Measurements from ENCODE around the gene IPPK. TPM values are rescaled to one million over a fixed set of nuclear protein-coding genes. Genes with fewer than 3 reads are reported as not detected.
A peak's percentile ranks its signal among the peaks of the same experiment; 100 is the strongest.

IPPK gene
- total and polyA plus RNA-seq, 10 donors: 6.1 to 14.6 (median 11.5) TPM

DNA sequence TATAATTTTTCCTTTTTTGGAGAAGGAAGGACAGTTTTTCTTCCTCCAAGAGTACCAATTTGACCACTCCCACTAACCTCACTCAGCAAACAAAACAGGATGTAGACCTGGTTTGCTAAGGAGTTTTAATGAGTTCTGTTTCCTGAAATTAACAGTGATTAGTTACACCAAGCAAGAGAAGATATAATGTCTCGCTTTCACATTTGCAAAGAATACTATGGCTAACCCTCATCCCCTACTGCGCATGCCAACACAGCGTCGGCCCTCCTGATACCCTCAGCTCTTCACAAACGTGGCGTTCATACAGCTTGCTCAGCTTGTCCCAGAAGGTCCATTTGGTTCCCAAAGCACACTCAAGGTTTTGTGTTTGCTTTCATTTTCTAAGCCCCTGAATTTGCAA lies 41.9 kb upstream of the IPPK start:
- DNase-seq: no peak
- Histone ChIP-seq H3K4me3 (peak overlapping the region in 1 of 8 donors; percentile 42), H3K4me1 (peaks cover 12 to 43% (median 24%) of the 10 kb centered on the region in 6 donors), H3K36me3 (peaks cover 0 to 84% (median 49%) of the 10 kb centered on the region in 6 donors), H3K9me3 (no peaks in the 10 kb centered on the region), H3K27ac (peak overlapping the region; percentile 22 to 84 (median 70)), H3K27me3 (replicated peaks in 1 of 7) (no peaks in the 10 kb centered on the region)
- intact Hi-C loops (cut with DNase I; ENCODE audit: low total_unique reads): no loop called here
- TF ChIP-seq POLR2AphosphoS5 (IDR thresholded peaks at IDR 0.05): no peak
- TF ChIP-seq, protein P1, sequence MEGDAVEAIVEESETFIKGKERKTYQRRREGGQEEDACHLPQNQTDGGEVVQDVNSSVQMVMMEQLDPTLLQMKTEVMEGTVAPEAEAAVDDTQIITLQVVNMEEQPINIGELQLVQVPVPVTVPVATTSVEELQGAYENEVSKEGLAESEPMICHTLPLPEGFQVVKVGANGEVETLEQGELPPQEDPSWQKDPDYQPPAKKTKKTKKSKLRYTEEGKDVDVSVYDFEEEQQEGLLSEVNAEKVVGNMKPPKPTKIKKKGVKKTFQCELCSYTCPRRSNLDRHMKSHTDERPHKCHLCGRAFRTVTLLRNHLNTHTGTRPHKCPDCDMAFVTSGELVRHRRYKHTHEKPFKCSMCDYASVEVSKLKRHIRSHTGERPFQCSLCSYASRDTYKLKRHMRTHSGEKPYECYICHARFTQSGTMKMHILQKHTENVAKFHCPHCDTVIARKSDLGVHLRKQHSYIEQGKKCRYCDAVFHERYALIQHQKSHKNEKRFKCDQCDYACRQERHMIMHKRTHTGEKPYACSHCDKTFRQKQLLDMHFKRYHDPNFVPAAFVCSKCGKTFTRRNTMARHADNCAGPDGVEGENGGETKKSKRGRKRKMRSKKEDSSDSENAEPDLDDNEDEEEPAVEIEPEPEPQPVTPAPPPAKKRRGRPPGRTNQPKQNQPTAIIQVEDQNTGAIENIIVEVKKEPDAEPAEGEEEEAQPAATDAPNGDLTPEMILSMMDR (IDR thresholded peaks at IDR 0.05 in 8 of 11, conservative IDR thresholded peaks at IDR 0.05 in 3 of 11): no peak
- TF ChIP-seq POLR2A (IDR thresholded peaks at IDR 0.05): no peak
- 7 to 28% (median 18%) methylated on average over 6 of the region's 6 CpGs for WGBS, 5 donors

- no peaks in the 10 kb centered on the region for H3K27me3 ChIP-seq (replicated peaks in 1 of 7)
- TF ChIP-seq POLR2A (IDR thresholded peaks at IDR 0.05) (no peak), POLR2AphosphoS5 (IDR thresholded peaks at IDR 0.05) (no peak)
- TF ChIP-seq, protein P1 (IDR thresholded peaks at IDR 0.05 in 8 of 11, conservative IDR thresholded peaks at IDR 0.05 in 3 of 11): no peak
- no peak overlapping the region for H3K4me3 ChIP-seq
- peak overlapping the region in 6 of 8 donors; percentile 47 to 84 (median 72) for H3K27ac ChIP-seq
- 58 to 88% (median 83%) methylated on average over 2 of the region's 2 CpGs for WGBS, 5 donors
- no peak for DNase-seq
- peaks cover 12 to 43% (median 19%) of the 10 kb centered on the region in 6 donors for H3K4me1 ChIP-seq
- intact Hi-C loops (cut with DNase I; ENCODE audit: low total_unique reads): no loop called here
- peaks cover 0 to 78% (median 46%) of the 10 kb centered on the region in 6 donors for H3K36me3 ChIP-seq
- H3K9me3 ChIP-seq: no peaks in the 10 kb centered on the region
Measured at GRCh38 chr9:92711146-92711545, 41.2 kb upstream of the IPPK start.

DNA sequence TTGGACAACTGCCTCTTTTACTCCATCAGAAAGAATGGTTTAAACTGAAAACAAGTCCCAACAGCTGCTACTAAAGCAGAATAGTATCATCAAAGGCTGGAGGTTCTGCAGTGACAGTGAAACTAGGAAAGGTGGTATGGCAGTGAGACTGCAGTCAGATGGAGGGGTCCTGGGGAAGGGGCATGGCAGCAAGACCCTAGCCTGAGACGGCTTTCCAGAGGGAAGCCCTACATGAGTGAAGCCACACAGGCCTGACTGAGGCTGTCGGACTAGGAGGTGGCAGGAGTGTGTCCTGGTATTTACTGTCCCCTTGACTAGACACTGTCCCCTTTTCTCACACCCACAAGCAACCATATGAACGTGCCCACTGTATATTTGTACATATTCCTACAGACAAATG lies 40.4 kb upstream of the IPPK start:
- WGBS, 5 donors: 82 to 96% (median 92%) methylated on average over 3 of the region's 3 CpGs
- peaks cover 0 to 75% (median 39%) of the 10 kb centered on the region in 6 donors for H3K36me3 ChIP-seq
- no peak overlapping the region for H3K4me3 ChIP-seq
- no peaks in the 10 kb centered on the region for H3K27me3 ChIP-seq (replicated peaks in 1 of 7)
- intact Hi-C loops (cut with DNase I; ENCODE audit: low total_unique reads): no loop called here
- TF ChIP-seq, protein P1 (IDR thresholded peaks at IDR 0.05 in 8 of 11, conservative IDR thresholded peaks at IDR 0.05 in 3 of 11): no peak
- no peak for TF ChIP-seq POLR2AphosphoS5 (IDR thresholded peaks at IDR 0.05)
- TF ChIP-seq POLR2A (IDR thresholded peaks at IDR 0.05): no peak
- peaks cover 12 to 37% (median 17%) of the 10 kb centered on the region in 6 donors for H3K4me1 ChIP-seq
- H3K27ac ChIP-seq: peak overlapping the region in 1 of 8 donors; percentile 84
- H3K9me3 ChIP-seq: no peaks in the 10 kb centered on the region
- no peak for DNase-seq

DNA sequence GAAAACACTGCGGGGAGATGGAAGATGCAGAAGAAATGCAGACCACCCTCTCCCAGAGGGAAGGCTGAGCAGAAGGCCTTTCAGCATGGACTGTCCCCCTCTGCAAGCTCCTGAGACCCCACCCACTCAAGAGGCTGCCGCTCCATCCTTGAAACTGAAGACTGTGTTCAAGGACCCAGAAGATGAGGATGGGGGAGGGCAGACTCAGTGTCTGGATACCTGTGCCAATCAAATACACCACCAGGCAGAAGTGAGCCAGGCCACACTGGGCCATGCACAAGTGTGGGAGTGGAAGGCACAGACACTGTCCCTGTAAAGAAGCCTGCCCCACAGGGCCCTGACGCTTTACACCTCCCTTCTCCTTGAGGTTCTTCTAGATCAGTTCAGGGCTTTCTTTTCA lies 40.0 kb upstream of the IPPK start:
- TF ChIP-seq POLR2A (IDR thresholded peaks at IDR 0.05) (no peak), POLR2AphosphoS5 (IDR thresholded peaks at IDR 0.05) (no peak)
- TF ChIP-seq, protein P1 (IDR thresholded peaks at IDR 0.05 in 8 of 11, conservative IDR thresholded peaks at IDR 0.05 in 3 of 11): no peak
- H3K36me3 ChIP-seq: peaks cover 0 to 75% (median 35%) of the 10 kb centered on the region in 6 donors

More for the DNA sequence above, 40.0 kb upstream of the IPPK start:
- H3K27ac ChIP-seq: no peak overlapping the region
- intact Hi-C loops (cut with DNase I; ENCODE audit: low total_unique reads): no loop called here
- H3K4me1 ChIP-seq: peaks cover 12 to 37% (median 17%) of the 10 kb centered on the region in 6 donors
- H3K9me3 ChIP-seq: no peaks in the 10 kb centered on the region
- 91 to 100% (median 93%) methylated on average over 3 of the region's 3 CpGs for WGBS, 5 donors
- no peak for DNase-seq
- H3K4me3 ChIP-seq: no peak overlapping the region
- H3K27me3 ChIP-seq (replicated peaks in 1 of 7): no peaks in the 10 kb centered on the region
